Neural cell (in vitro differentiated cells): ENCODE measurements around the gene ANKRD40CL. TPM values are rescaled to one million over a fixed set of nuclear protein-coding genes. Genes with fewer than 3 reads are reported as not detected.

Experiments
- H2AFZ ChIP-seq: fragments of 200-600, 300-800 bp; sonication (generic), shearing (Covaris generic); 2 replicates; pipeline ENCODE4 v1.6.0; 2014; ENCODE audit warnings: low read depth, mild to moderate bottlenecking, antibody characterized with exemption, low read length, moderate library complexity
- H3F3A ChIP-seq: fragments of 200-600 bp; shearing (Covaris generic); 2 replicates; pipeline ENCODE4 v1.6.1; 2016; ENCODE audit warnings: mild to moderate bottlenecking, moderate library complexity, mixed read lengths, antibody characterized with exemption, low read length; ENCODE audit not compliant: insufficient read depth, poor library complexity, severe bottlenecking
- H3K27ac ChIP-seq: fragments of 200-600, 300-800 bp; sonication (generic), shearing (Covaris generic); 2 replicates; pipeline ENCODE4 v1.5.1; 2014; ENCODE audit warnings: mild to moderate bottlenecking, low read length, moderate library complexity
- H3K27me3 ChIP-seq: fragments of 300-800, 200-600 bp; sonication (generic), shearing (Covaris generic); 2 replicates; pipeline ENCODE4 v1.6.0; 2014; ENCODE audit warnings: mild to moderate bottlenecking, low read depth, low read length, moderate library complexity; ENCODE audit not compliant: insufficient read depth
- H3K36me3 ChIP-seq: fragments of 300-800, 200-600 bp; sonication (generic), shearing (Covaris generic); 2 replicates; pipeline ENCODE4 v1.5.1; 2014; ENCODE audit warnings: mild to moderate bottlenecking, antibody characterized with exemption, low read length, moderate library complexity; ENCODE audit not compliant: insufficient read depth
- H3K4me2 ChIP-seq: fragments of 300-800, 200-600 bp; sonication (generic), shearing (Covaris generic); 2 replicates; pipeline ENCODE4 v1.6.0; 2014; ENCODE audit warnings: mild to moderate bottlenecking, low read length
- H3K4me3 ChIP-seq: fragments of 300-800, 200-600 bp; sonication (generic), shearing (Covaris generic); 2 replicates; pipeline ENCODE4 v1.5.1; 2014; ENCODE audit warnings: mild to moderate bottlenecking, low read length, moderate library complexity
- H3K79me2 ChIP-seq: fragments of 200-600 bp; shearing (Covaris generic); replicated peaks from 2 replicates; pipeline ENCODE4 v1.6.0; 2014; ENCODE audit warnings: mild to moderate bottlenecking, low read length, moderate library complexity; ENCODE audit not compliant: insufficient read depth
- H3K9ac ChIP-seq: fragments of 300-800, 200-600 bp; sonication (generic), shearing (Covaris generic); 2 replicates; pipeline ENCODE4 v1.6.1; 2016; ENCODE audit warnings: mild to moderate bottlenecking, low read length, mixed read lengths
- H3K9me2 ChIP-seq: fragments of 200-600 bp; shearing (Covaris generic); 2 replicates; pipeline ENCODE4 v1.6.1; 2016; ENCODE audit warnings: mild to moderate bottlenecking, low read length, mixed read lengths; ENCODE audit not compliant: insufficient read depth
- H3K9me3 ChIP-seq: fragments of 200-600, 300-800 bp; sonication (generic), shearing (Covaris generic); 2 replicates; pipeline ENCODE4 v1.6.1; 2016; ENCODE audit warnings: mild to moderate bottlenecking, mixed run types, low read length, moderate library complexity, mixed read lengths
- H4K20me1 ChIP-seq: fragments of 200-600 bp; shearing (Covaris generic); 2 replicates; pipeline ENCODE4 v1.6.1; 2016; ENCODE audit warnings: mild to moderate bottlenecking, mixed run types; ENCODE audit not compliant: insufficient read depth
- CTCF ChIP-seq: fragments of 450-650 bp; IDR thresholded peaks from 2 replicates; pipeline ENCODE4 v1.5.1; 2014; ENCODE audit warnings: antibody characterized with exemption, mild to moderate bottlenecking, moderate library complexity; ENCODE audit not compliant: poor library complexity, severe bottlenecking
- EP300 ChIP-seq: fragments of 450-650 bp; conservative IDR thresholded peaks from 2 replicates; pipeline ENCODE4 v1.6.1; 2014; ENCODE audit warnings: antibody characterized with exemption, mild to moderate bottlenecking, moderate library complexity; ENCODE audit not compliant: poor library complexity, severe bottlenecking
- EZH2 ChIP-seq: fragments of 200-600, 300-800 bp; shearing (Covaris generic), sonication (generic); IDR thresholded peaks from 2 replicates; pipeline ENCODE4 v1.6.1; 2014; ENCODE audit warnings: antibody characterized with exemption, low read length, borderline replicate concordance, mild to moderate bottlenecking; ENCODE audit not compliant: insufficient read depth, poor library complexity, severe bottlenecking
- MXI1 ChIP-seq: fragments of 450-650 bp; conservative IDR thresholded peaks from 2 replicates; pipeline ENCODE4 v1.6.1; 2014; ENCODE audit warnings: antibody characterized with exemption, mild to moderate bottlenecking; ENCODE audit not compliant: poor library complexity, severe bottlenecking
- POLR2AphosphoS5 ChIP-seq: IDR thresholded peaks from 2 replicates; pipeline ENCODE4 v1.6.1; 2012
- RAD21 ChIP-seq: fragments of 450-650 bp; conservative IDR thresholded peaks from 2 replicates; pipeline ENCODE4 v1.6.1; 2014; ENCODE audit warnings: antibody characterized with exemption, mild to moderate bottlenecking, moderate library complexity
- REST ChIP-seq: IDR thresholded peaks from 2 replicates; pipeline ENCODE4 v1.6.1; 2012; ENCODE audit warnings: borderline replicate concordance
- SMC3 ChIP-seq: fragments of 450-650 bp; conservative IDR thresholded peaks from 2 replicates; pipeline ENCODE4 v1.6.1; 2014; ENCODE audit warnings: antibody characterized with exemption, mild to moderate bottlenecking, moderate library complexity; ENCODE audit not compliant: poor library complexity
- TAF1 ChIP-seq: IDR thresholded peaks from 2 replicates; pipeline ENCODE4 v1.6.1; 2012; ENCODE audit warnings: low read depth
- polyA plus RNA-seq: library from polyadenylated mRNA; depleted of rRNA; stranded (reverse); fragments of >200 nt; gene quantifications from 2 replicates; pipeline ENCODE4 v1.2.3, GENCODE V29; 2014

The ANKRD40CL gene
- polyA plus RNA-seq, 1 donor from 2014 or later: not detected

- H3K9ac ChIP-seq: no peak overlapping the region
- H3K36me3 ChIP-seq: peaks cover 11% of the 10 kb centered on the region
These were observed 18.1 kb downstream of the ANKRD40CL start for GRCh38 chr17:50749245-50749644.

GRCh38 chr17:50745631-50746030 lies 21.7 kb downstream of the ANKRD40CL start:
- Histone ChIP-seq H3K36me3 (peaks cover 11% of the 10 kb centered on the region), H3K79me2 (no peaks in the 10 kb centered on the region)

More at GRCh38 chr17:50749245-50749644, 18.1 kb downstream of the ANKRD40CL start:
- H3K27me3 ChIP-seq: no peaks in the 10 kb centered on the region
- H2AFZ ChIP-seq: no peak overlapping the region
- H3F3A ChIP-seq: no peaks in the 10 kb centered on the region
- no peaks in the 10 kb centered on the region for H3K79me2 ChIP-seq
- no peak overlapping the region for H3K27ac ChIP-seq
- no peaks in the 10 kb centered on the region for H4K20me1 ChIP-seq
- no peak overlapping the region for H3K4me3 ChIP-seq
- H3K9me3 ChIP-seq: no peaks in the 10 kb centered on the region
- TF ChIP-seq MXI1 (no peak), EP300 (no peak), CTCF (no peak), TAF1 (no peak), EZH2 (no peak), RAD21 (no peak)
- H3K4me2 ChIP-seq: no peak overlapping the region
- H3K9me2 ChIP-seq: no peaks in the 10 kb centered on the region

More at GRCh38 chr17:50745631-50746030, 21.7 kb downstream of the ANKRD40CL start:
- Histone ChIP-seq H3K9me3 (no peaks in the 10 kb centered on the region), H3K9me2 (no peaks in the 10 kb centered on the region), H3K4me3 (no peak overlapping the region), H3K4me2 (no peak overlapping the region), H3K9ac (no peak overlapping the region), H3K27ac (no peak overlapping the region), H3F3A (no peaks in the 10 kb centered on the region), H2AFZ (no peak overlapping the region), H3K27me3 (no peaks in the 10 kb centered on the region), H4K20me1 (no peaks in the 10 kb centered on the region)
- TF ChIP-seq POLR2AphosphoS5 (no peak), CTCF (no peak), TAF1 (no peak), RAD21 (no peak), SMC3 (no peak), EZH2 (no peak), REST (no peak), EP300 (no peak), MXI1 (no peak)
